ENCODE measurements around the gene DGKD.

DNA sequence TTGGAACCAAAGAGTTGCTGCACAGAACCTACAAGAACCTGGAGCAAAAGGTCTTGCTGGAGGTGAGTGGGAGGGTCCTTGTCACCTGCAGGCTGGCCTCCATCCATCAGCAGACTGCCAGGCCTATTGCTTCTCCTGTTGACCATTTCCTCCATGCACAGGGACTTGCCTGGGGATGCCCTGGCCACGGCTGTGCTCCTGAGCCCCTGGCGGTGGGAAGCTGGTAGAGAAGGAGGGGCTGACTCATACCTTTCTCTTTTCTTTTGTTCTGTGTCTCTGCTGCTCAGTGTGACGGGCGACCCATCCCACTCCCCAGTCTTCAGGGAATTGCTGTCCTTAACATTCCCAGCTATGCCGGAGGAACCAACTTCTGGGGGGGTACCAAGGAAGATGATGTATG lies 102.6 kb downstream of the DGKD start:
- TF ChIP-seq, protein P1, sequence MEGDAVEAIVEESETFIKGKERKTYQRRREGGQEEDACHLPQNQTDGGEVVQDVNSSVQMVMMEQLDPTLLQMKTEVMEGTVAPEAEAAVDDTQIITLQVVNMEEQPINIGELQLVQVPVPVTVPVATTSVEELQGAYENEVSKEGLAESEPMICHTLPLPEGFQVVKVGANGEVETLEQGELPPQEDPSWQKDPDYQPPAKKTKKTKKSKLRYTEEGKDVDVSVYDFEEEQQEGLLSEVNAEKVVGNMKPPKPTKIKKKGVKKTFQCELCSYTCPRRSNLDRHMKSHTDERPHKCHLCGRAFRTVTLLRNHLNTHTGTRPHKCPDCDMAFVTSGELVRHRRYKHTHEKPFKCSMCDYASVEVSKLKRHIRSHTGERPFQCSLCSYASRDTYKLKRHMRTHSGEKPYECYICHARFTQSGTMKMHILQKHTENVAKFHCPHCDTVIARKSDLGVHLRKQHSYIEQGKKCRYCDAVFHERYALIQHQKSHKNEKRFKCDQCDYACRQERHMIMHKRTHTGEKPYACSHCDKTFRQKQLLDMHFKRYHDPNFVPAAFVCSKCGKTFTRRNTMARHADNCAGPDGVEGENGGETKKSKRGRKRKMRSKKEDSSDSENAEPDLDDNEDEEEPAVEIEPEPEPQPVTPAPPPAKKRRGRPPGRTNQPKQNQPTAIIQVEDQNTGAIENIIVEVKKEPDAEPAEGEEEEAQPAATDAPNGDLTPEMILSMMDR (conservative IDR thresholded peaks at IDR 0.05 in 1 of 2, IDR thresholded peaks at IDR 0.05 in 1 of 2; ENCODE audit: low read depth in 1 of 2, low read length in 2 of 2): no peak
- TF ChIP-seq EZH2 (IDR thresholded peaks at IDR 0.05; ENCODE audit: low read length, missing control alignments): no peak

Measured in fibroblast of lung (primary cell).